Astrocyte (in vitro differentiated cells and primary cell): ENCODE data around the gene NCKAP5L. TPM values are rescaled to one million over a fixed set of nuclear protein-coding genes. Genes with fewer than 3 reads are reported as not detected.

ENCODE experiments used
- DNase-seq: peaks from one replicate; pipeline ENCODE4 v3.0.0-alpha.2; 2010; ENCODE audit warnings: low read depth
- FAIRE-seq: peaks from 2 replicates; lab custom pipeline; 2011; peaks lifted over from hg19 to GRCh38; lab: Jason Lieb, UNC
- H2AFZ ChIP-seq: 2 replicates; pipeline ENCODE4 v1.6.0; 2012; ENCODE audit warnings: low read depth, low read length, inconsistent platforms
- H3K27ac ChIP-seq: 2 replicates; pipeline ENCODE4 v1.5.1; 2011; ENCODE audit warnings: low read depth, low read length, inconsistent platforms
- H3K27me3 ChIP-seq: 2 replicates; pipeline ENCODE4 v1.6.0; 2011; ENCODE audit warnings: low read length, inconsistent platforms; ENCODE audit not compliant: insufficient read depth
- H3K36me3 ChIP-seq: 2 replicates; pipeline ENCODE4 v1.5.1; 2011; ENCODE audit warnings: low read length, inconsistent platforms; ENCODE audit not compliant: insufficient read depth
- H3K4me1 ChIP-seq: 2 replicates; pipeline ENCODE4 v1.5.1; 2011; ENCODE audit warnings: low read length, inconsistent platforms; ENCODE audit not compliant: insufficient read depth
- H3K4me2 ChIP-seq: 2 replicates; pipeline ENCODE4 v1.6.0; 2012; ENCODE audit warnings: low read length, inconsistent platforms
- H3K4me3 ChIP-seq: 2 replicates; pipeline ENCODE4 v1.5.1; 2011; ENCODE audit warnings: low read depth, mild to moderate bottlenecking, low read length, inconsistent platforms; ENCODE audit not compliant: insufficient read depth
- H3K79me2 ChIP-seq: 2 replicates; pipeline ENCODE4 v1.6.0; 2012; ENCODE audit warnings: mild to moderate bottlenecking, low read length, inconsistent platforms; ENCODE audit not compliant: insufficient read depth
- H3K9ac ChIP-seq: 2 replicates; pipeline ENCODE4 v1.6.0; 2012; ENCODE audit warnings: mild to moderate bottlenecking, low read length, inconsistent platforms
- H3K9me3 ChIP-seq: 2 replicates; pipeline ENCODE4 v1.5.1; 2012; ENCODE audit warnings: low read depth, mild to moderate bottlenecking, low read length, inconsistent platforms; ENCODE audit not compliant: insufficient read depth
- H4K20me1 ChIP-seq: 2 replicates; pipeline ENCODE4 v1.6.0; 2012; ENCODE audit warnings: low read length, inconsistent platforms; ENCODE audit not compliant: insufficient read depth
- H3K27ac Mint-ChIP-seq: one replicate; pipeline ENCODE4 v1.8.0; 2021; ENCODE audit warnings: mild to moderate bottlenecking, mixed read lengths; ENCODE audit not compliant: unreplicated experiment
- H3K27me3 Mint-ChIP-seq: one replicate; pipeline ENCODE4 v1.8.0; 2021; ENCODE audit warnings: low read depth, mixed read lengths; ENCODE audit not compliant: unreplicated experiment
- H3K36me3 Mint-ChIP-seq: one replicate; pipeline ENCODE4 v1.8.0; 2021; ENCODE audit warnings: low read depth, mixed read lengths; ENCODE audit not compliant: unreplicated experiment
- H3K4me1 Mint-ChIP-seq: one replicate; pipeline ENCODE4 v1.8.0; 2021; ENCODE audit warnings: low read depth, mixed read lengths; ENCODE audit not compliant: unreplicated experiment
- H3K4me3 Mint-ChIP-seq: one replicate; pipeline ENCODE4 v1.8.0; 2021; ENCODE audit warnings: mild to moderate bottlenecking, moderate library complexity, mixed read lengths; ENCODE audit not compliant: unreplicated experiment
- H3K9me3 Mint-ChIP-seq: one replicate; pipeline ENCODE4 v1.8.0; 2021; ENCODE audit warnings: mild to moderate bottlenecking, mixed read lengths; ENCODE audit not compliant: unreplicated experiment
- CTCF ChIP-seq: IDR thresholded peaks from 2 replicates; pipeline ENCODE4 v1.5.1; 2011; ENCODE audit warnings: low read depth, mild to moderate bottlenecking, inconsistent platforms, low read length, moderate library complexity; ENCODE audit not compliant: insufficient read depth
- EZH2 ChIP-seq: IDR thresholded peaks from 2 replicates; pipeline ENCODE4 v1.6.1; 2012; ENCODE audit warnings: mild to moderate bottlenecking, low read length, inconsistent platforms; ENCODE audit not compliant: insufficient read depth
- total RNA-seq: library from RNA; stranded (reverse); gene quantifications from 2 replicates; pipeline ENCODE4 v1.2.1, GENCODE V29; 2021

The NCKAP5L gene
- total RNA-seq, 1 donor from 2014 or later: 59.5 TPM

DNA sequence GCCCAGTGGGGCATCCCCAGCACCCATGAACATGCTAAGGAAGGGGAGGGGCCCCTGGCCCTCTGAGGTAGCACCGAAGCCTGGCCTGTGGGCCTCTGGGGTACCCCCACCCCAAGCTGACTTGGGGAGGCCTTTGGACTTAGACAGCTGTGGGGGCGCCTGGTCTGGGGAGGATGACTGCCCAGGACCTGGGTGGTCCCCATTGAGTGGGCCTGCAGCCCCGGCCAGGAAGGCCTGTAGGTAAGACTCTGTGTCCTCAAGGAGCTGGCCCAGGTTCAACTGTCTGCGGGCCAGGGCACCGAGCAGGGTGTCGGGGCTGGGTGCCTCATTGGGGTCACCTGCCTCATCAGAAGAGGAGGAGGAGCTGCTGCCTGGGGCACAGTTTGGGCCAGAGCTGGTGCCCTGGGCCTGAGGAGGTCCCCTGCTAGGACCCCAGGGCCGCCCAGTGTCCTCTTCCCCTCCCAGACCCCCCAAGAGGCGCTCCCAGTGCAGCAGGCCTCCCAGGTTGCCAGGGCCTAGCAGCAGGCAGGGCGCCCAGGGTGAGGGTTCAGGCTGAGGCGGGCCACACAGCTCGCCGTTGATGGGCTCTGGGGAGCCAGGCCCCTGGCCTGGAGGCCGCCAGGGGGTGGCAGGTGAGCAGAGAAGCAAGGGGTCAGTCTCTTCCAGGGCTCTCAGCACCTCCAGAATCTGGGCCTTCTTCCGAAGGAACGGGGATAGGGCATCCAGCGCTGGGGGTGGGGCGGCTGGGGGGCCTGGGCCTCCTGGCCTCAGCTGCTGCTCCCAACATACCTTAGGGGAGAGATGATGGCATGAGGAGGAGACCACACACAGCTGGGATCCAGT is 31.4 kb downstream of the NCKAP5L start:
- TF ChIP-seq CTCF (no peak), EZH2 (no peak)
- no peaks in the 10 kb centered on the region for H3K4me1 ChIP-seq
- H3K4me3 Mint-ChIP-seq: no peak overlapping the region

DNA sequence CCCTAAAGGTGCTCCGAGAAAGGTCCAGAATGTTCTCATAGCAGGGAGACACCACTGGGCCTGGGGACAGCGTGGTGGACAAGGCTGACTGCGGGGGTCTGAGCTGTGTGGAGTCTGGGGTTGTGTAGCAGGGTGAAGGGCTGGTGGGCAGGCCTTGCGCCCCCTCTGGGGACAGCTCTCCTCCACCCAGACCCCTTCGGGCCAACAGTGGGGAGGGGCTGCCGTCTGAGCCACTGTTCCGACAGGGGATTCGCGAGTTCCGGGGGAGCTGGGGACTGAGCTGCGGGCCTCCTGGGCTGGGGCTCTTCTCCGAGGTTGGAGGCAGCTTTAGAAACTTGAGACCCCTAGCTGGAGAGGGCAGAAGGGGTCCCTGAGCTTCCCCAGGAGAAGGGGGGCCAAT is 32.1 kb downstream of the NCKAP5L start:
- H3K4me3 Mint-ChIP-seq: no peak overlapping the region
- no peak for TF ChIP-seq CTCF
- no peak for TF ChIP-seq EZH2
- peaks cover 16% of the 10 kb centered on the region for H3K36me3 ChIP-seq
- H3K9me3 ChIP-seq: no peaks in the 10 kb centered on the region
- H3K27me3 Mint-ChIP-seq: no peaks in the 10 kb centered on the region
- no peaks in the 10 kb centered on the region for H3K79me2 ChIP-seq
- no peak overlapping the region for H2AFZ ChIP-seq
- no peak overlapping the region for H3K4me2 ChIP-seq
- no peak overlapping the region for H3K4me3 ChIP-seq
- peaks cover 9% of the 10 kb centered on the region for H3K36me3 Mint-ChIP-seq
- H3K27me3 ChIP-seq: no peaks in the 10 kb centered on the region
- no peaks in the 10 kb centered on the region for H3K4me1 ChIP-seq
- H3K9ac ChIP-seq: no peak overlapping the region
- H3K9me3 Mint-ChIP-seq: no peaks in the 10 kb centered on the region
- no peak overlapping the region for H3K27ac ChIP-seq
- H3K4me1 Mint-ChIP-seq: peaks cover 3% of the 10 kb centered on the region
- H3K27ac Mint-ChIP-seq: no peak overlapping the region
- H4K20me1 ChIP-seq: peaks cover 21% of the 10 kb centered on the region
- FAIRE-seq (no peak), DNase-seq (no peak)

More for the DNA sequence above, 31.4 kb downstream of the NCKAP5L start:
- H3K9ac ChIP-seq: no peak overlapping the region
- no peaks in the 10 kb centered on the region for H3K9me3 ChIP-seq
- no peak overlapping the region for H3K4me3 ChIP-seq
- no peak overlapping the region for H2AFZ ChIP-seq
- DNase-seq: no peak
- Mint-ChIP-seq H3K36me3 (peaks cover 9% of the 10 kb centered on the region), H3K4me1 (peaks cover 3% of the 10 kb centered on the region), H3K27me3 (no peaks in the 10 kb centered on the region), H3K27ac (no peak overlapping the region), H3K9me3 (no peaks in the 10 kb centered on the region)
- peaks cover 28% of the 10 kb centered on the region for H4K20me1 ChIP-seq
- no peaks in the 10 kb centered on the region for H3K27me3 ChIP-seq
- H3K79me2 ChIP-seq: no peaks in the 10 kb centered on the region
- H3K4me2 ChIP-seq: no peak overlapping the region
- no peak overlapping the region for H3K27ac ChIP-seq
- no peak for FAIRE-seq
- peaks cover 13% of the 10 kb centered on the region for H3K36me3 ChIP-seq

DNA sequence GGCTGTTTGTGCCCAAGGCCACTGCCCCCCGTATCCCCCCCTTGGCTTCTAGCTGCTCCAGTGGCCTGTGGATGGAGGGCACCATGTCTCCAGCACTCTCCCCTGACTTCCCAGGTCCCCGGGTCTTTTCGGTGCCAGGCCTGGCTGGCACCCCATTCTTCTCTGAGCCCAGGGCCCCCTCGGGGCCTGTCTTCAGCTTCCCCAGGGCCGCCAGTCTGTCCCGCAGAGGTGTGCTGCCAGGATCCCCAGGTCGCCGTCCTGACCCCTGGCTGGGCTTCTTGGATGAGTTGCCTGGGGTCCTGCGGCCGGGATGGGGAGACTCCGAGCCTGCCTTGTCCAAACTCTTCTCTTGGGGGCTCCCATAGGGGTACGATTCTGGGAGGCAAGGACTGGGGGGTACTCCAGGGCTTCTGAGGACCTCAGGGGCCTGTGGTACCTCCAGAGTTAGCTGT is 32.5 kb downstream of the NCKAP5L start:
- H3K27ac Mint-ChIP-seq: no peak overlapping the region
- no peaks in the 10 kb centered on the region for H3K27me3 Mint-ChIP-seq
- Histone ChIP-seq H3K4me3 (no peak overlapping the region), H3K4me1 (no peaks in the 10 kb centered on the region), H3K9ac (no peak overlapping the region), H3K79me2 (no peaks in the 10 kb centered on the region), H3K36me3 (peaks cover 16% of the 10 kb centered on the region), H2AFZ (no peak overlapping the region), H4K20me1 (peaks cover 16% of the 10 kb centered on the region), H3K27me3 (no peaks in the 10 kb centered on the region), H3K4me2 (no peak overlapping the region), H3K27ac (no peak overlapping the region), H3K9me3 (no peaks in the 10 kb centered on the region)
- no peak for DNase-seq
- no peak for FAIRE-seq
- peaks cover 9% of the 10 kb centered on the region for H3K36me3 Mint-ChIP-seq
- no peak overlapping the region for H3K4me3 Mint-ChIP-seq
- no peaks in the 10 kb centered on the region for H3K9me3 Mint-ChIP-seq
- peaks cover 3% of the 10 kb centered on the region for H3K4me1 Mint-ChIP-seq
- TF ChIP-seq EZH2 (no peak), CTCF (no peak)
